GM12878 (cell line): ENCODE measurements around the gene LHFPL2. TPM values are rescaled to one million over a fixed set of nuclear protein-coding genes. Genes with fewer than 3 reads are reported as not detected.

ENCODE experiments used
- ATAC-seq: fragments of 200-7000 bp; cut with Tn5 transposase; 3 replicates; pipeline ENCODE4 v1.9.1; 2020; ENCODE audit warnings: mild to moderate bottlenecking, moderate library complexity
- BruUV-seq: library from RNA; stranded (reverse); fragments of 400-500 nt; replicated peaks from 2 replicates; lab custom pipeline; 2021; lab: Mats Ljungman, UMichigan
- CTCF ChIA-PET: fragments of 300-600 bp; sonication (Branson Sonifier 250); formaldehyde crosslinking; extraction: SDS; loops from one replicate; lab custom pipeline; 2021; ENCODE audit warnings: inconsistent platforms; lab: Yijun Ruan, JAX
- POLR2A ChIA-PET: fragments of 350-600 bp; formaldehyde crosslinking; extraction: SDS; loops from one replicate; lab custom pipeline; 2021; ENCODE audit warnings: inconsistent platforms; lab: Charles Lee
- RAD21 ChIA-PET: fragments of 300-600 bp; sonication (Branson Sonifier 250); formaldehyde crosslinking; loops from one replicate; lab custom pipeline; 2023; ENCODE audit warnings: antibody characterized with exemption; ENCODE audit not compliant: unreplicated experiment; lab: Charles Lee
- SMC1A ChIA-PET: fragments of 300-600 bp; sonication (Branson Sonifier 250); formaldehyde crosslinking; loops from one replicate; lab custom pipeline; 2023; ENCODE audit not compliant: unreplicated experiment, uncharacterized antibody; lab: Charles Lee
- DNase-seq: peaks from one replicate; pipeline ENCODE4 v3.0.0-alpha.2; 2011; ENCODE audit warnings: low read depth, low spot score
- FAIRE-seq: peaks from 3 replicates; lab custom pipeline; 2011; peaks lifted over from hg19 to GRCh38; lab: Jason Lieb, UNC
- H2AFZ ChIP-seq: 2 replicates; pipeline ENCODE4 v1.6.0; 2011; ENCODE audit warnings: low read depth, low read length, control low read depth; ENCODE audit not compliant: control insufficient read depth
- H3K27ac ChIP-seq: 2 replicates; pipeline ENCODE4 v1.5.1; 2011; ENCODE audit warnings: control low read depth; ENCODE audit not compliant: control insufficient read depth, insufficient read depth
- H3K27me3 ChIP-seq, 2 experiments: replicated peaks in 1 of 2; 2 replicates each; pipeline versions ENCODE4 v1.6.0 to v1.6.1; 2011; ENCODE audit warnings: low read length in 1 of 2; ENCODE audit not compliant: control insufficient read depth in 2 of 2, insufficient read depth in 2 of 2
- H3K36me3 ChIP-seq, 2 experiments: 2 replicates each; pipeline ENCODE4 v1.5.1; 2011; ENCODE audit warnings: low read length in 1 of 2; ENCODE audit not compliant: control insufficient read depth in 2 of 2, insufficient read depth in 2 of 2
- H3K4me1 ChIP-seq: 2 replicates; pipeline ENCODE4 v1.6.1; 2011; ENCODE audit warnings: mild to moderate bottlenecking, low read length, moderate library complexity, mixed read lengths; ENCODE audit not compliant: control insufficient read depth, insufficient read depth
- H3K4me2 ChIP-seq: 2 replicates; pipeline ENCODE4 v1.6.0; 2011; ENCODE audit warnings: control low read depth; ENCODE audit not compliant: control insufficient read depth, insufficient read depth
- H3K4me3 ChIP-seq: fragments of 200-600 bp; sonication (generic); 2 replicates; pipeline ENCODE4 v1.5.1; 2016
- H3K79me2 ChIP-seq: 2 replicates; pipeline ENCODE4 v1.6.0; 2011; ENCODE audit warnings: low read length; ENCODE audit not compliant: control insufficient read depth, insufficient read depth
- H3K9ac ChIP-seq: 2 replicates; pipeline ENCODE4 v1.8.0; 2011; ENCODE audit warnings: low read length, control low read depth, mixed read lengths; ENCODE audit not compliant: control insufficient read depth, insufficient read depth
- H3K9me3 ChIP-seq: replicated peaks from 3 replicates; pipeline ENCODE4 v1.5.1; 2011; ENCODE audit warnings: mild to moderate bottlenecking, low read length; ENCODE audit not compliant: control insufficient read depth, insufficient read depth
- H4K20me1 ChIP-seq: 2 replicates; pipeline ENCODE4 v1.6.0; 2011; ENCODE audit not compliant: control insufficient read depth, insufficient read depth
- ATF2 ChIP-seq: IDR thresholded peaks from 2 replicates; pipeline ENCODE4 v1.6.1; 2012; ENCODE audit warnings: low read length, inconsistent platforms
- ATF7 ChIP-seq: fragments of 450-650 bp; IDR thresholded peaks from 2 replicates; pipeline ENCODE4 v1.6.1; 2016; ENCODE audit warnings: low read depth, mild to moderate bottlenecking
- BCLAF1 ChIP-seq: fragments of 450-650 bp; IDR thresholded peaks from 2 replicates; pipeline ENCODE4 v1.6.1; 2017; ENCODE audit warnings: antibody characterized with exemption, mild to moderate bottlenecking, moderate library complexity
- CHD1 ChIP-seq: IDR thresholded peaks from 2 replicates; pipeline ENCODE4 v1.6.1; 2012; ENCODE audit warnings: low read depth, low read length, improper control_type of control experiment
- CREM ChIP-seq: IDR thresholded peaks from 2 replicates; pipeline ENCODE4 v1.6.1; 2014; ENCODE audit warnings: antibody characterized with exemption, low read depth
- KDM1A ChIP-seq: fragments of 200-600 bp; sonication (generic); IDR thresholded peaks from 2 replicates; pipeline ENCODE4 v1.6.1; 2016; ENCODE audit warnings: borderline replicate concordance
- KLF5 ChIP-seq: fragments of 450-650 bp; IDR thresholded peaks from 2 replicates; pipeline ENCODE4 v1.6.1; 2014; ENCODE audit warnings: mild to moderate bottlenecking; ENCODE audit not compliant: partially characterized antibody
- MXI1 ChIP-seq: fragments of 150-350 bp; IDR thresholded peaks from 2 replicates; pipeline ENCODE4 v1.6.1; 2011; ENCODE audit warnings: low read depth, mild to moderate bottlenecking, inconsistent platforms, low read length, improper control_type of control experiment
- NRF1 ChIP-seq: conservative IDR thresholded peaks from 2 replicates; pipeline ENCODE4 v1.6.1; 2011; ENCODE audit warnings: mild to moderate bottlenecking, low read depth, low read length, improper control_type of control experiment
- POLR2AphosphoS2 ChIP-seq: IDR thresholded peaks from 2 replicates; pipeline ENCODE4 v1.6.1; 2011; ENCODE audit warnings: low read depth, mild to moderate bottlenecking, low read length, improper control_type of control experiment, moderate library complexity
- POLR2AphosphoS5 ChIP-seq: IDR thresholded peaks from 2 replicates; pipeline ENCODE4 v1.6.1; 2011; ENCODE audit warnings: mild to moderate bottlenecking, low read length, inconsistent platforms
- ZBTB33 ChIP-seq: fragments of 450-650 bp; IDR thresholded peaks from 2 replicates; pipeline ENCODE4 v1.6.1; 2017; ENCODE audit warnings: mild to moderate bottlenecking
- ZNF622 ChIP-seq: fragments of 450-650 bp; IDR thresholded peaks from 2 replicates; pipeline ENCODE4 v1.6.1; 2017; ENCODE audit warnings: mild to moderate bottlenecking, inconsistent platforms
- in situ Hi-C: fragments of 300-500 bp; cut with MboI; formaldehyde crosslinking; loops from 9 replicates; pipeline ENCODE4 v1.14.3; 2018; ENCODE audit warnings: mixed read lengths
- intact Hi-C: fragments of 100-400 bp; cut with micrococcal nuclease; formaldehyde crosslinking; loops from one replicate; pipeline ENCODE4 v1.14.2; 2022; ENCODE audit not compliant: unreplicated experiment
- polyA plus RNA-seq, 11 experiments: library from polyadenylated mRNA; depleted of rRNA in 4 of 11; unstranded in 6 of 11; stranded (reverse) in 5 of 11; fragments of >200 nt; fragmentation: Nextera tagmentation in 4 of 11; fragmentation: Illumina TruSeq in 1 of 11; extraction: Ambion mirVana in 4 of 11; extraction: Trizol in 1 of 11; gene quantifications; 1 replicate in 1 of 11; 2 replicates in 10 of 11; pipeline versions ENCODE4 v1.2.1 to v1.2.3, GENCODE V29; 2011 to 2016; ENCODE audit warnings: inconsistent platforms in 2 of 11, missing spikeins in 2 of 11, low read depth in 1 of 11
- total RNA-seq, 4 experiments: library from RNA; depleted of rRNA in 3 of 4; stranded (reverse); fragments of >200 nt in 3 of 4; fragmentation: Illumina TruSeq in 1 of 4; extraction: Trizol in 1 of 4; gene quantifications; 2 replicates each; pipeline versions ENCODE4 v1.2.1 to v1.2.3, GENCODE V29; 2013 to 2021

The LHFPL2 gene
- total and polyA plus RNA-seq, 10 of the 15 experiments (the other 5 are each of a cell fraction or from before 2014, with no cell fraction given) = 4.1 to 21.8 (median 12.5) TPM

GRCh38 chr5:78471896-78472295 lies 176.7 kb downstream of the LHFPL2 start:
- H3K9me3 ChIP-seq = no peaks in the 10 kb centered on the region
- ATAC-seq (no peak), FAIRE-seq (no peak), DNase-seq (no peak)
- H3K4me3 ChIP-seq = no peak overlapping the region
- BruUV-seq = no TSS peak
- H4K20me1 ChIP-seq = no peaks in the 10 kb centered on the region
- in situ Hi-C loops (no loop called here), intact Hi-C loops (loop anchor here (2.0 to 10.0 kb wide), 4 partner anchors 170 to 663 kb away; no protein-coding TSS in a partner anchor)
- no peak overlapping the region for H3K27ac ChIP-seq
- no peak overlapping the region for H3K4me2 ChIP-seq
- H3K79me2 ChIP-seq = no peaks in the 10 kb centered on the region
- H2AFZ ChIP-seq = no peak overlapping the region
- CTCF ChIA-PET = interaction anchor here (0.6 to 1.3 kb wide), 10 partner anchors 15 to 415 kb away, joined by 3 to 6 read pairs (median 3); no protein-coding TSS in a partner anchor
- no peaks in the 10 kb centered on the region; a peak in 1 of 4 replicates for H3K36me3 ChIP-seq
- H3K27me3 ChIP-seq = no peaks in the 10 kb centered on the region
- SMC1A ChIA-PET = interaction anchor here (0.6 to 3.7 kb wide), 5 partner anchors 12 to 105 kb away, joined by 3 to 14 read pairs (median 5); no protein-coding TSS in a partner anchor
- POLR2A ChIA-PET = no interaction called here
- RAD21 ChIA-PET = interaction anchor here (1.0 to 1.7 kb wide), 2 partner anchors 62 to 494 kb away, joined by 5 to 7 read pairs; no protein-coding TSS in a partner anchor
- no peaks in the 10 kb centered on the region for H3K4me1 ChIP-seq
- TF ChIP-seq CREM (no peak), KLF5 (no peak), POLR2AphosphoS2 (no peak), BCLAF1 (no peak), KDM1A (no peak), ATF2 (no peak), ATF7 (no peak), ZBTB33 (no peak), NRF1 (no peak), POLR2AphosphoS5 (no peak), ZNF622 (no peak), CHD1 (no peak), MXI1 (no peak)
- H3K9ac ChIP-seq = no peak overlapping the region
